SK-N-SH treated with all-trans-retinoic acid at 6 μM for 48 hours (cell line): ENCODE measurements around the gene LRRC23.

Experiments
- ATAC-seq: fragments of 200-7000 bp; cut with Tn5 transposase; 3 replicates; pipeline ENCODE4 v1.9.1; 2020; ENCODE audit warnings: mild to moderate bottlenecking, moderate library complexity
- ARNTL ChIP-seq: fragments of 450-650 bp; formaldehyde crosslinking; IDR thresholded peaks from 2 replicates; pipeline ENCODE4 v1.5.0; 2020; ENCODE audit warnings: low read depth, mild to moderate bottlenecking, moderate library complexity, borderline replicate concordance
- BACH2 ChIP-seq: fragments of 250-450 bp; sonication (Bioruptor Pico); IDR thresholded peaks from 2 replicates; pipeline ENCODE4 v1.9.0; 2021; ENCODE audit warnings: mild to moderate bottlenecking, borderline replicate concordance
- CSDC2 ChIP-seq: fragments of 250-450 bp; sonication (Bioruptor Pico); IDR thresholded peaks from 2 replicates; pipeline ENCODE4 v1.5.0; 2020; ENCODE audit warnings: mild to moderate bottlenecking, moderate library complexity
- ESRRG ChIP-seq: fragments of 250-450 bp; sonication (Bioruptor Pico); IDR thresholded peaks from 2 replicates; pipeline ENCODE4 v1.6.1; 2021; ENCODE audit warnings: mild to moderate bottlenecking
- GLIS3 ChIP-seq: fragments of 250-450 bp; sonication (Bioruptor Pico); IDR thresholded peaks from 2 replicates; pipeline ENCODE4 v1.5.0; 2020; ENCODE audit warnings: mild to moderate bottlenecking, moderate library complexity
- ISL1 ChIP-seq: fragments of 250-450 bp; sonication (Bioruptor Pico); IDR thresholded peaks from 2 replicates; pipeline ENCODE4 v2.1.2; 2022; ENCODE audit warnings: mild to moderate bottlenecking, moderate library complexity
- OSR1 ChIP-seq: fragments of 250-450 bp; sonication (Bioruptor Pico); IDR thresholded peaks from 2 replicates; pipeline ENCODE4 v1.8.0; 2022; ENCODE audit warnings: moderate library complexity, mild to moderate bottlenecking, inconsistent platforms
- PPARA ChIP-seq: fragments of 250-450 bp; sonication (Bioruptor Pico); IDR thresholded peaks from 2 replicates; pipeline ENCODE4 v1.5.0; 2020; ENCODE audit warnings: mild to moderate bottlenecking, borderline replicate concordance
- SNAI2 ChIP-seq: fragments of 250-450 bp; sonication (Bioruptor Pico); IDR thresholded peaks from 2 replicates; pipeline ENCODE4 v1.5.0; 2020; ENCODE audit warnings: mild to moderate bottlenecking, moderate library complexity
- TCF4 ChIP-seq: fragments of 250-450 bp; sonication (Bioruptor Pico); IDR thresholded peaks from 2 replicates; pipeline ENCODE4 v1.8.0; 2021; ENCODE audit warnings: mild to moderate bottlenecking, moderate library complexity, borderline replicate concordance
- TOX ChIP-seq: fragments of 250-450 bp; sonication (Bioruptor Pico); IDR thresholded peaks from 2 replicates; pipeline ENCODE4 v1.8.0; 2021; ENCODE audit warnings: mild to moderate bottlenecking, moderate library complexity, borderline replicate concordance
- TSHZ2 ChIP-seq: fragments of 250-450 bp; sonication (Bioruptor Pico); IDR thresholded peaks from 2 replicates; pipeline ENCODE4 v1.5.0; 2020; ENCODE audit warnings: mild to moderate bottlenecking, moderate library complexity
- ZFP3 ChIP-seq: fragments of 250-450 bp; sonication (Bioruptor Pico); IDR thresholded peaks from 2 replicates; pipeline ENCODE4 v1.5.0; 2020; ENCODE audit warnings: mild to moderate bottlenecking, moderate library complexity
- ZFP30 ChIP-seq: fragments of 450-650 bp; formaldehyde crosslinking; IDR thresholded peaks from 2 replicates; pipeline ENCODE4 v1.5.0; 2022; ENCODE audit warnings: mild to moderate bottlenecking, moderate library complexity
- ZNF565 ChIP-seq: fragments of 450-650 bp; formaldehyde crosslinking; conservative IDR thresholded peaks from 2 replicates; pipeline ENCODE4 v1.5.0; 2020; ENCODE audit warnings: low read depth, mild to moderate bottlenecking, moderate library complexity
- ZNF70 ChIP-seq: fragments of 450-650 bp; formaldehyde crosslinking; IDR thresholded peaks from 2 replicates; pipeline ENCODE4 v1.5.0; 2020; ENCODE audit warnings: mild to moderate bottlenecking, moderate library complexity
- ZNF8 ChIP-seq: fragments of 450-650 bp; formaldehyde crosslinking; IDR thresholded peaks from 2 replicates; pipeline ENCODE4 v1.5.0; 2020; ENCODE audit warnings: mild to moderate bottlenecking, moderate library complexity
- TF ChIP-seq, protein P1 (sequence below): fragments of 250-450 bp; sonication (Bioruptor Pico); IDR thresholded peaks from 2 replicates; pipeline ENCODE4 v1.8.0; 2021; ENCODE audit warnings: low read depth, mild to moderate bottlenecking, moderate library complexity, borderline replicate concordance
- TF ChIP-seq, protein P2 (sequence below): fragments of 250-450 bp; sonication (Bioruptor Pico); IDR thresholded peaks from 2 replicates; pipeline ENCODE4 v1.5.1; 2021; ENCODE audit warnings: mild to moderate bottlenecking, moderate library complexity
- TF ChIP-seq, protein P3 (sequence below): fragments of 250-450 bp; sonication (Bioruptor Pico); IDR thresholded peaks from 2 replicates; pipeline ENCODE4 v1.5.1; 2020; ENCODE audit warnings: low read depth, mild to moderate bottlenecking, moderate library complexity

LRRC23 gene

DNA sequence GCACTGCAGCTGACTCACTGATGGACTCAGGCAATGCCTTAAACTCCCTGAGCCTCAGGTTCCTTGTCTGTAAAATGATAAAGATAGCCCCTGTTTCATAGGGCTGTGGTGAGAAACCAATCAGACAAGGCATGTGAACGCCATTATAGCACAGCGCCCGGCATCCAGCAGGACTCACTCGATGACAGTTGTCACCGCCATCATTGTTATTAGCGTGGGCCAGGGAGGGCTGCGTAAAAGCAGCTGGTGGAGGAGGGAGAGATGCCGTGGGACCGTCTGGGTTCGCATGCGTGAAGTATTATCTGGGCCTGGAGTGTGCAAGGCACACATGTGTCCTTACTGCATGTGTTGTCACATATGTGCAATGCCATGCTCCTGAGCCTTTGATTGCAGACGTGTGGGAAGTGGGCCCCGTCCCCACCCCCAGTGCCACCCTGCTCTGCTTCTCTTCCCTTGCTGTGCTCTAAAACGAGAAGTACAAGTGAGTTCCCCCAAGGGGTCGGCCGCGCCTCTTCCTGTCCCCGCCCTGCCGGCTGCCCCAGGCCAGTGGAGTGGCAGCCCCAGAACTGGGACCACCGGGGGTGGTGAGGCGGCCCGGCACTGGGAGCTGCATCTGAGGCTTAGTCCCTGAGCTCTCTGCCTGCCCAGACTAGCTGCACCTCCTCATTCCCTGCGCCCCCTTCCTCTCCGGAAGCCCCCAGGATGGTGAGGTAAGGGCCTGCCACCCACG is 46.4 kb downstream of the LRRC23 start, which contains the start of gene PTPN6 (continued):
- TF ChIP-seq, protein P1, sequence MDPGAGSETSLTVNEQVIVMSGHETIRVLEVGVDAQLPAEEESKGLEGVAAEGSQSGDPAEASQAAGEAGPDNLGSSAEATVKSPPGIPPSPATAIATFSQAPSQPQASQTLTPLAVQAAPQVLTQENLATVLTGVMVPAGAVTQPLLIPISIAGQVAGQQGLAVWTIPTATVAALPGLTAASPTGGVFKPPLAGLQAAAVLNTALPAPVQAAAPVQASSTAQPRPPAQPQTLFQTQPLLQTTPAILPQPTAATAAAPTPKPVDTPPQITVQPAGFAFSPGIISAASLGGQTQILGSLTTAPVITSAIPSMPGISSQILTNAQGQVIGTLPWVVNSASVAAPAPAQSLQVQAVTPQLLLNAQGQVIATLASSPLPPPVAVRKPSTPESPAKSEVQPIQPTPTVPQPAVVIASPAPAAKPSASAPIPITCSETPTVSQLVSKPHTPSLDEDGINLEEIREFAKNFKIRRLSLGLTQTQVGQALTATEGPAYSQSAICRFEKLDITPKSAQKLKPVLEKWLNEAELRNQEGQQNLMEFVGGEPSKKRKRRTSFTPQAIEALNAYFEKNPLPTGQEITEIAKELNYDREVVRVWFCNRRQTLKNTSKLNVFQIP (CRISPR knock-in tag) = no peak
- TF ChIP-seq SNAI2 (CRISPR knock-in tag) = no peak
- TF ChIP-seq, all 23 proteins: peak for 0

DNA sequence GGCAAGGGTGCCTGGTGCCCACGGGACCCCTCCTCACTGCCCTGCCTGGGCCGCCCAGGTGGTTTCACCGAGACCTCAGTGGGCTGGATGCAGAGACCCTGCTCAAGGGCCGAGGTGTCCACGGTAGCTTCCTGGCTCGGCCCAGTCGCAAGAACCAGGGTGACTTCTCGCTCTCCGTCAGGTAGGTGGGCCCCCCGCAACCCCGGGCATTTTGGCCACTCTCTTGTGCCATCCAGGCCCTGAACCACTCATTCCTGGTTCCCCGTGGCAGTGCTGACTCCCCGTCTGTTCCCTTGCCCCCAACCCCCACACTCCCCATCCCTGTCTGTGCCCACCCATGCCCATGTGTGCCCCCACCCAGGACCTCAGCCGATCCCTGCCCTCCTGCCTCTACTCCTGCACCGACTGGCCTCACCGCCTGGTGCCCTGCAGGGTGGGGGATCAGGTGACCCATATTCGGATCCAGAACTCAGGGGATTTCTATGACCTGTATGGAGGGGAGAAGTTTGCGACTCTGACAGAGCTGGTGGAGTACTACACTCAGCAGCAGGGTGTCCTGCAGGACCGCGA is 47.0 kb downstream of the LRRC23 start:
- no peak for ATAC-seq
- TF ChIP-seq ZNF8 (CRISPR knock-in tag) (no peak), OSR1 (CRISPR knock-in tag) (no peak), ZNF565 (CRISPR knock-in tag) (no peak), TOX (CRISPR knock-in tag) (no peak), TSHZ2 (no peak), ESRRG (no peak), BACH2 (CRISPR knock-in tag) (no peak), ZNF70 (CRISPR knock-in tag) (no peak), TCF4 (CRISPR knock-in tag) (no peak), CSDC2 (CRISPR knock-in tag) (no peak), ZFP30 (CRISPR knock-in tag) (no peak), SNAI2 (CRISPR knock-in tag) (no peak), ARNTL (CRISPR knock-in tag) (no peak), ZFP3 (no peak), PPARA (CRISPR knock-in tag) (no peak)
- TF ChIP-seq, protein P1 (CRISPR knock-in tag) = no peak
- TF ChIP-seq, protein P2, sequence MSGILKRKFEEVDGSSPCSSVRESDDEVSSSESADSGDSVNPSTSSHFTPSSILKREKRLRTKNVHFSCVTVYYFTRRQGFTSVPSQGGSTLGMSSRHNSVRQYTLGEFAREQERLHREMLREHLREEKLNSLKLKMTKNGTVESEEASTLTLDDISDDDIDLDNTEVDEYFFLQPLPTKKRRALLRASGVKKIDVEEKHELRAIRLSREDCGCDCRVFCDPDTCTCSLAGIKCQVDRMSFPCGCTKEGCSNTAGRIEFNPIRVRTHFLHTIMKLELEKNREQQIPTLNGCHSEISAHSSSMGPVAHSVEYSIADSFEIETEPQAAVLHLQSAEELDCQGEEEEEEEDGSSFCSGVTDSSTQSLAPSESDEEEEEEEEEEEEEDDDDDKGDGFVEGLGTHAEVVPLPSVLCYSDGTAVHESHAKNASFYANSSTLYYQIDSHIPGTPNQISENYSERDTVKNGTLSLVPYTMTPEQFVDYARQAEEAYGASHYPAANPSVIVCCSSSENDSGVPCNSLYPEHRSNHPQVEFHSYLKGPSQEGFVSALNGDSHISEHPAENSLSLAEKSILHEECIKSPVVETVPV (CRISPR knock-in tag) = no peak
- TF ChIP-seq, protein P3, sequence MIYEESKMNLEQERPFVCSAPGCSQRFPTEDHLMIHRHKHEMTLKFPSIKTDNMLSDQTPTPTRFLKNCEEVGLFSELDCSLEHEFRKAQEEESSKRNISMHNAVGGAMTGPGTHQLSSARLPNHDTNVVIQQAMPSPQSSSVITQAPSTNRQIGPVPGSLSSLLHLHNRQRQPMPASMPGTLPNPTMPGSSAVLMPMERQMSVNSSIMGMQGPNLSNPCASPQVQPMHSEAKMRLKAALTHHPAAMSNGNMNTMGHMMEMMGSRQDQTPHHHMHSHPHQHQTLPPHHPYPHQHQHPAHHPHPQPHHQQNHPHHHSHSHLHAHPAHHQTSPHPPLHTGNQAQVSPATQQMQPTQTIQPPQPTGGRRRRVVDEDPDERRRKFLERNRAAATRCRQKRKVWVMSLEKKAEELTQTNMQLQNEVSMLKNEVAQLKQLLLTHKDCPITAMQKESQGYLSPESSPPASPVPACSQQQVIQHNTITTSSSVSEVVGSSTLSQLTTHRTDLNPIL (CRISPR knock-in tag) = no peak

GRCh38 chr12:6952121-6952862 is 47.7 kb downstream of the LRRC23 start:
- ATAC-seq = no peak
- no peak for TF ChIP-seq ZNF70 (CRISPR knock-in tag)
- TF ChIP-seq TSHZ2 = no peak
- no peak for TF ChIP-seq ISL1
- no peak for TF ChIP-seq SNAI2 (CRISPR knock-in tag)
- no peak for TF ChIP-seq BACH2 (CRISPR knock-in tag)
- TF ChIP-seq ZFP3 = no peak
- TF ChIP-seq TOX (CRISPR knock-in tag) = no peak
- TF ChIP-seq GLIS3 = no peak
- TF ChIP-seq, protein P3 (CRISPR knock-in tag) = no peak
- TF ChIP-seq PPARA (CRISPR knock-in tag) = no peak
